Measurements from ENCODE around the gene ACKR2.
A peak's percentile ranks its signal among the peaks of the same experiment; 100 is the strongest.

Gene ACKR2

DNA sequence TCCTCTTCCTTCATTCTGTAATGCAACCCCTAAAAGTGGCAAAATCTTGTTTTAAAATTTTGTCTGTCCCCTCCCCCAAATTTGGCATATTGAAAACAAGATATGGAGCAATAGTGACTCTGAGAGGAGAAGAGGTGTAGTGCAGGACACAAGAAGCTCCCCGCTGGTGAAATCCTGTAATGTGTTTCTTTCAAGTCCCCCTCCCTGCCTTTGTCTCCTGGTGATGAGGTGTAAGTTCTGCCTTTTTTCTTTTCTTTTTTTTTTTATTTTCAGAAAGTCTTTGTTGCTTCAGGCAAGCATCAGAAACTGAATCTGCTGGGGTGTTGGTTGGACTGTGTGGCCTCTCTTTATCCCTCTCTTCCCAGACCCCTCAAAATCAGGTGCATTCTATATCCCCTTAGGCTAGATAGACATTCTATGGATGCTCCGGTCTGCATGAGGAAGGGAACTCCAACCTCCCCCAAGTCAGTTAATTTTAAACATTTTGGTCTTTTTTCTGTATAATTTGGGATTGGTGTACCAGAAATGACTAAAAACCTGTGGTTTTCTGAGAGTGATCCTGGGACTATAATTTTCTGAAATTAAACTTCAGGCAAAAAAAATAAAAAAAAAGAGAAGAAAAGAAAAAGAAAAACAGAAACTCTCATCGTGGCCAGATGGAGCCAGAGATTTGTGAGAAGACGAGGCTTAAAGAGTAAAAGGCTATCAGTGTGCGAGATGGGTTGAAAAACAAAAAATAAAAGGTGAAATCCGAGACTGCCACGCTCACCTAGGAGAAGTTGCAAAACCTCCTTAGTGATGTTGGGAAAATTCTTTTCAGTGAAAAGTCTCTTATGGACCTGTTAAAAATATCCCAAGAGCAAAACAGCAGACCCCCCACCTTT, 21.4 kb downstream of the ACKR2 start:
- DNase-seq, result no peak

DNA sequence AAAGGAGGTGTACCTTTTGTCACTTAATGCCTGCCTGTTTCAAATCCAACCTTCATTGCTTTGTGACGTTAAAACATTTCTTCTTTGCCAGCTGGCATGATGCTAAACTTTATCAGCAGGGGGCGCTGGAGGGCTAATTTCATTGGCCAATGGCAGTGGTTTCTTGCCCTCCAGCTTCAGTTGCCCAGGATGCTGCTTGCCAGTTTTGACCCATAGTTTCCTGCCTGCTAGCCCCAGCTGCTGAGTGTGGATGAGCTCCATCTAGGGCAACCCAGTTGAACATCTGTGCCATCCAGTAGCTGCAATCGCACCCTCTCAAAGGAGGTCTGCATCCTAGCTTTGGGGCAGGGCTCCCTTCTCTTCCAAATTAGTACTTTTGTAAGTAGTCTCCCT, 22.1 kb downstream of the ACKR2 start:
- DNase-seq, result peak; percentile 73

DNA sequence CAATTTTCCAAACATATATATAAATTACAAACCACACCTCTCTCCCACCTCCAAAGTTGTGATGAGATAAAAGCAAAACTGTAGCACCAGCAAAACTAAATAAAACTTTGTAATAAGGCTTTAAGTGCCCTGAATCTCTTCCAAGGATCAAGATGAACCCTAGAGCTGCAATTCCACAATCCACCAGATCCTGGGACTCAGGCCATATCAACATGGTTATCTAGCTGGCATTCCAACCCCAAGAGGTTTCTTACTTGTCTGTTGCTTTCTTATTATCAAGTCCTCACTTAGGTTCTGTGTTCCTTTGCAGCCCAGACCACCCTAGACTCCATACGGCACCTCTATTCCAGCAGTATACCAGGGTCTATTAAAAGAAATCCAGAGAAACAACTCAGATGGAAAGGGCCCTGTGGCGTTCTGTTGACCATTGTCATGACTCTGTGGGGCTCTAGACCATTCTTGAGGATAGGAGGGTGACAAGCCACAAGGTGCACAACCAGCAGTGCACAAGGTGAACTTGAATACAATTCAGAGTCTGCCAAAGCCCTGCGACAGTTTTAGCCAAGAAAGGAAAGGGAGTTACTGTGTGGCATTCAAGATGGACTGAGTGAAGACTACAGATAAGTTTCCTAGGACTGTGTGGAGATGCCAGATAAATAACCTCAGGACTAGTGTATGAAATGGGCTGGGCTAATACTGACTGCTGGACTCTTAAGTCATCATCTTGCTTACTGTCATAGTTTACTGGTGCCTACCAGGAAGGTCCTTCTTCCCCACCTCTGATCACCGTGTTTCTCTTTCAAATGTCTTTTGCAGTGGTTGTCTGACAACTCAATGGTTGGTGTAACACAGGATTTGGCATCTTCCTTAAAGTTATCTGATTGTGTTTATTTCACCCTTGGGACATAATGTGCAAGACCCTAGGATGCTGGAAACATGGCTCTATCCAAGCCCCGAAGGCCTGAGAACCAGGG, 27.2 kb downstream of the ACKR2 start:
- DNase-seq, result no peak

DNA sequence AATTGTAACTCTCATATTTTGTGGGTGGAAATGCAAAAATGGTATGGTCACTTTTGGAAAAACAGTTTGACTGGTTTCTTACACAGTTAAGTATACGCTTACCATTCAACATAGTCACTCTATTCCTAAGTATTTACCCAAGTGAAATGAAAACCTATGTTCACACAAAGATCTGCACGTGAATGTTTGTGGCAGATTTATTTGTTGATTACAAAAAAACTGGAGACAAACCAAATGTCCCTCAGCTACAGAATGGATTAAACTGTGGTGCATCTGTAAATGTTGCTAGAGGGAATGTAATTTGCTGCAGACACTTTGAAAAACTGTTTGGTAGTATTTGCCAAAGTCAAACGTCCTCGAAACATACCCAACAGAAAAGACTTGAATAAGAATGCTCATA, 29.3 kb downstream of the ACKR2 start:
- DNase-seq, result no peak

DNA sequence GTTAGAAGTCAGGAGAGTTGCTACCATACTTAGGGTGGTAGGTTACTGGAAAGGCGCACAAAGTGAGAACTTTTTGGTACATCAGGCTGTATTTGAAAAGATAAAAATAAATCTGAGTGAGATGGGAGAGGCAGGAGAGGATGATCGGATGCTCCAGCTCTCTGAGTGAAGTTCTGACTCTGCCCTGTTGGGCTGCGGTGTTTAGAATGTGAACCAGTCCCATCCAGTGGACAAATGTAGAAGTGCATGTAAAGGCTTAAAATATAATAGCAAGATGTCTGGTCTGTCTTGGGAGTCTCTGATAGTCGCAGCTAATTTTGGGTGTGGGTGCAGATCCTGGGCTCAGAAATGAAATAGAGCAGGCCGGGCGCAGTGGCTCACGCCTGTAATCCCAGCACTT, 30.4 kb downstream of the ACKR2 start:
- peak; percentile 51 for DNase-seq

DNA sequence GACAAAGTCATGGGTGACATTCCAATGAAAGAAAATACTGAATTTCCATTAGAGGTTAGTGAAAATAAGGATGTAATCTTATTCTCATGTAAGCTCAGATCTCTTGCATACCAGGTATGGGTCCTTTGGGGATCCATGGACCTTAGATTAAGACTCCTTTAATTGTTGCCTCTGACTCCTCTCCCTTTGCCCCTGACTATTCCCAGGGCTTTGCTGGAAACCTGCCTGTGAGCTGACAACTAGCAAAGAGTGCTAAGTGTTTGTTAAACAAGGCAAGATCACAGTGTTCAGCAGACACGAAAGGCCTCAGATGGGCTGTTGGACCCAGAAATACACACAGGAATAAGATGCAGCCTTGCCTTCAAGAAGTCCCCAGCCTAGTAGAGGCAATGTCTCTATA, 32.1 kb downstream of the ACKR2 start:
- no peak for DNase-seq

DNA sequence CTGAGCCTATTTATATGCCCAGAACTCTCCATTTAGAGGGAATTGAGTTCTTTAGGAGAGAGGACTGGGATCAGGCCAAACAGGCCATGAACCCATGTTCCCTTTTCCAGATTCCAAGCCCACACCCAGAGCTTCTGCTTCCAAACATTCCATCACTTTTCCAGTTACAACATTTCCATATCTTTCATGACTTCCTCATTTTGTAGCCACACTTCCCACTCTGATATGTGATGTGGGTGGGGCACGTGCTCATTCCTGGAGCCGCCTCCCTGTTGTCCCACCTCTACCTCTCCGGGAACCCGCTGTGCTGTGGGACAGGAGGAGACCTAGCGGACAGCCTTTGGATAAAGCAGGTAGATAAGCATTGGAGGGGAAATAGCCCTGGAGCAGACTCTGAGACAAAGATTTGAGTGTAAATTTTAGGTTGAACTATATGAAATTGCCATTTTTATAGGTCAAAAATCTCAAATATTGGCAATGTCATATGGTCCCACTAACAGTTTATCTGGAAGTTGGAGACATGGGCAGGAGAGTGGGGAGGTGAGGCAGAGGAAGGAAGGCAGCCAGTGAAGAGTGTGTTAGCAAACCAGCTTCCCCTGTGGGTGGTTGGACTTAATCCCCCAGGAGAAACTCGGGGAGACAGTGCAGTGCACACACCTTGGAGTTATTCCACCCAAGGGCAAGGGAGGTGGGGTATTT, 34.6 kb downstream of the ACKR2 start:
- DNase-seq, result no peak

DNA sequence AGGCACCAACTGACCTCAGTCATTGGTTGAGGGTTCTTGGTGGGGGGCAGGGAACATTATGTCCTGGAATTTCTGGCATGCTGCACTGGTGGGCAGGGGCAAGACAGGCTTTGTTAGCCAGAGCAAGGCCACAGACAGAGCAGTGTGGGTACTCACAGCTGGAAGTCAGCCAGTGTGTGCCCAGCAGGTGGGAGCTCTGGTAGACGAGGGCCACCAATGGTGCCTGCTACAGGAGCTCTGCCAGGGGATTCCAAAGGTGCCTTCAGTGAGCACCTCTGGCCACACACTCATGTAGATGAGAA, 35.1 kb downstream of the ACKR2 start:
- no peak for DNase-seq

DNA sequence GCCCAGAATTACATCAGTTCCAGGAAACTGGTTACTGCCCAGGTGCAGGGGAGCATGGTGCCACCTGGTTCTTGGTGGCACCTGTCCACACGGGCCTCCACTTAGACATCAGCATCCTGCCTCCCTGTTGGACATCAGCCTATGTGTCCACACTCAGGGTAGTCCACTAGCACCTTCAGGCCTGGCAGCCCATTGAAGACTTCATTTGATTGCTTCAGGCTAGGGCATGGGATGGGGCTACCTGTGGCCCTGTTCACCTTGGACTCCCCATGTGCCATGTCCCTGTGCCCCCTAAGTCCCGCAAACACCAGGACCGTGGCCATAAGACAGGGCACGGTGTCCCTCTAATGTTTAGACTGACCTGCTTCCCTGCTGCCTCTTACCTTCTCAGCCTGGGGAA, 35.6 kb downstream of the ACKR2 start:
- DNase-seq, result no peak

DNA sequence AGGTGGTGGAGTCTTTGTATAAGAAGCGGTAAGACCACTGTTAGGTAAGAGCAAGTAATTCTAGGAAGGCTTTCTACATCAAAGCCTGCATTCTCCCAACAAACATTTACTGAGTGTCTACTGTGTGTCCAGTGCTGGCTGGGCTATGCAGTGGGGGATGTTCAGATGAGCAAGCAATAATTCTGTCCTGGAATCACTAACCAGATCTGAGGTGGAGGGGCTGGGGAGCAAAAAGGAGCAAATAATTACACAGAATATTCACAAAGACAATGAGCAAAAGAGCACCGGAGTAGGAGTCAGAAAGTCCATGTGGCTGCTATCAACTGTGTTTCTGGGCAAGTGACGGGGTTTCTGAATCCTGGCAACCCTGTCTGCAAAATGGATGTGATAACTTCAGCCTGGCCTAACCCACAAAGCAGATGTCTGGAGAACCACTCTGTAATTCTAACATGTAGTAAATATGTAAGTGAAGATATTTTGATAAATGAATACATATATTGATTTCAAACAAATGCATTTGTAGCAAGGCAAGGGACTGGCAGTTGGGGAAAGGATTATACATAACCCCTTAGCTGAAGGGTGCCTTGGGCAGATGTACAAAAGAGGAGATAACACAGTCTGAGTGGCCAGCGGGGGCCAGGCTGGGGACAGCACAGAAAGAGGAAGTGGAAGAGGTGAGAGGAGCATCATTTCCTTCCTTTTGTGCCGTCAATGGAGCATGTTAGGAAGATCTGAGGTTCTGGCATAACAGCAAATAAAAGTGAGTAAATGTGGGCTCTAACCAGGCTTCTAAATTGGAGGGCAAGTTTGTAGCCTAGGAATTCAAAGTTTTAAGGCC, 37.7 kb downstream of the ACKR2 start:
- DNase-seq, result peak; percentile 21

DNA sequence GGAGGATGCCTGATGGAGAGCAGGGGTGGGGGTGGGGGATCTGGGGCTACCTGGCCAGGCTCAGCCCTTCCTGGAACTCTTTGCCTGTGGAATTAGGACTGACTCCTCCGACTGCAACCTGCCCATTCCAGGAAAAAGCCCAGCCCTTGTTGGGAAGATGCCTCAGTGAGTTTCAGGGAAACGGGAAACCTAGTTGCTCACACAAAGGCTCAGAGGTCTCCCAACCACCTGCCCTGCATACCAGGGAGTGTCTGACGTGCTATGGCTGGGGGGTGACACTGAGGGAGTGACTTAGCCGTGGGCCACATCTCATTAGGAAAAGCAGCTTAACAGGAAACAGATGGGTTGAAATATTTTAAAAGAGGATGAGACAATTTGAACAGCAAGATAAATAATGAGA, 38.5 kb downstream of the ACKR2 start:
- DNase-seq, result no peak

DNA sequence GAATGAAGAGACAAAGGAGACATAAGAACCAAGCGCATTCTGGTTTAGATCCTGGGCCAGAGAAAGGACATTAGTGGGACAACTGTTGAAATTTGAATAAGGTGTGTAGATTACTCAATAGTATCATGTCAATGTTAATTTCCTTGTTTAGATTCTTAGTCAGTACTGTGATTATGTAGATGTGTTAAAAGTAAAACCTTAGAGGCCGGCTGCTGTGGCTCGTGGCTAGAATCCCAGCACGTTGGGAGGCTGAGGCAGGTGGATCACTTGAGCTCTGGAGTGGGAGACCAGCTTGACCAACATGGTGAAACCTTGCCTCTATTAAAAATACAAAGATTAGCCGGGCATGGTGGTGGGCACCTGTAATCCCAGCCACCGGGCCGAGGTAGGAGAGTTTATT, 39.8 kb downstream of the ACKR2 start:
- DNase-seq, result no peak

DNA sequence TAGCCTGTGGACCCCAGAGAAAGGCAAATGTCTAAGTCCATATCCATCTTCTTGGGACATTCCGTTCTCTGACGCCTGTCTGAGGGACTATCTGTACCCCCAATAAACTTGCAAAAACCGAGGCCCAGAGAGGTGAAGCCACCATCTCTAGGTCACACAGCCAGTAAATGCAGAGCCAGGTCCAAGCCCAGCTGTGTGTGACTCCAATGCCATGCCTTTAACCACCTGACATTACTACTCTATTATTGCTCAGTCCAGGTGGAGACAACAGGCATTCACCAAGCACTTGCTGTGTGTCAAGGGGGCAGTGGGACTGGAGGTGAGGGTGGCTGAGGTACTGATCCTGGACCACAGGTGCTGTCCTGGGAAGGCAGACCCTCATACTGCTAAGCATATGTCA, 41.0 kb downstream of the ACKR2 start:
- DNase-seq, result no peak

DNA sequence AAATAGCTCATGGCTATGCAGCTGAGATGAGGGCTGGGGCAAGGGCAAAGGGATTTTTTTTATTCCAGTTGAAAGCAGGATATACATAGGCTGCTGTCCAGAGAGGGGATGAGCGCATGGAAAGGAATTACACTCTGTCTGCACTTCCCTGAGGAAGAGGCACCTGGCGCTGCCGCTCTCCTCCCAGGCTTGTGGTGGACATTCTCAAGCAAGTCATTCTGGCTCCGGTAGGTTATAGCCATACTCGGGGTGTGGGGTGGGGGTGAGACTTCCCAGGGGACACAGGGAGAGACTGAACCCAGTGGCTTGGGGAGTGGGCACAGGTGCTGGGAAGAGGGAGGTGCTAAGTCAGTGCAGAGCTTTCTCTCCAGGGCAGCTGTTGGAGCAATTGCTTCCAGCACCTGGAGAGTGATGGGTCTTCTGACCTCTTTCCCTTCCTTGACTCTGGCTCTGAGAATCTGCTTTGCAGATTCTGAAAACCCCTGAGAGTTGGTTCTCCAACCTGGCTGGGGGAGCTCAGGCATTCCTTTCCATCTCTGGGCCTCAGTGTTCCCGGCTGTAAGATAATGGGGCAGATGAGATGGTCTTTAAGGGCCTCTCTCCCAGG, 42.1 kb downstream of the ACKR2 start:
- DNase-seq, result no peak

DNA sequence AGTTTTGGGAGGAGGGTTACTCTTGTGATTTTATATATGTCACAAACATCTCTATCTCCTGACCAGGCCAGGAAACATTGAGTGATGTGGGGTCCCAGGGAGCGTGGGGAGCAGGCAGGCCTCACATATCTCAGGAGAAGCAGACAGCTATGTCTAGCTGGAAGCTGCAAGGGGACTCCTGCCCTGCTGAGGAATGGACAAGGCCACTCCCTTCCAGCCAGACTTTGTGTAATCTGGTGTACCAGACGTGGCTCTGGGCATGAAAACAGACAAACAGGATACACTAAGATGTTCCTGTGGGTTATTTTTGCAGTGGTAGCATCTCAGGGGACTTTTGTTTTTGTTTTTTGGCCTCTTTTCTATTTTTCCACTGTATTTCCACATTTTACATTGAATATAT, 43.2 kb downstream of the ACKR2 start:
- DNase-seq, result no peak

DNA sequence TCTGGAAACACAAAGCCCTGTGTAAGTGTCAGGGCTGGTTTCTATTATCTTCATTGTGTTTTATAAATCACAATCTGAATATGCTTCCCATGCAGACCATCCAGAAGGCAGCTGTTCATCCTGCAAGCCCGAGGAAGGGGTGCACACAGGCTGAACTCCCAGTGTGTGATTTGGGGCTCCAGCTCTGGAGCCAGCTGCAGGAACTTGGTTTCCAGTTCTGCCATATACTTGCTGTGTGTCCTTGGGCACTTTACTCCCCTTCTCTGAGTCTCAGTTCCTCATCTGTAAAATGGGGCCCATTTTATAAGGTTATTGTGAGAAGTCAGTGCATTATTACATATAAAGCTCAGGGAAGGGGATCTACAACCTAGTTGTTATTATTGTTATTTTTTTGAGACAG, 43.8 kb downstream of the ACKR2 start:
- DNase-seq, result no peak

DNA sequence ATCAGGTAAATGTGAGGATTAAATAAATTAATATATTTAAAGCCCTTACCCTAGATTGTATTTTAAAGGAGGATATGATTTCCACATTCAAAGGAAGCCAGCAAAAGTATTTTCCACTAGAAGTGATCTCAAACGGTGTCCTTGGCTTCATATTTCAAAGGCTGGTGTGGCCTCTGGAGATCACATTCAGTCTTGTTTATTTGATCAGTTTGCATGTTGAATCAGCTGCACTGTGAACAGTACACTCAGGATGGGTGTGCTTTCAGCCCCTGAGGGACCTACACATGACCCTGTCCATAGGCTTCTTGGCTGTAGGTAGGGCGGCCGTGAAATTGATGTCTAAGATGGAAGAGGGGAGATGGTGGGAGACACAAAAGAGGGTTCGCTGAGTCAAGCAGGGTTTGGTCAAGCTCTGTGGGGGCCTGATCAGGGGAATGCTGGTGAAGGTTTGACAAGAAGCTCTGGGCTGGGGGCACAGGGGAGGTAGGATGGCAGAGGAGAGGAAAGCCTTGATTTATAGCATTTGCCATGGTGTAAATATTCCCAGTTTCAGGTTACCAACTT, 44.6 kb downstream of the ACKR2 start:
- no peak for DNase-seq

DNA sequence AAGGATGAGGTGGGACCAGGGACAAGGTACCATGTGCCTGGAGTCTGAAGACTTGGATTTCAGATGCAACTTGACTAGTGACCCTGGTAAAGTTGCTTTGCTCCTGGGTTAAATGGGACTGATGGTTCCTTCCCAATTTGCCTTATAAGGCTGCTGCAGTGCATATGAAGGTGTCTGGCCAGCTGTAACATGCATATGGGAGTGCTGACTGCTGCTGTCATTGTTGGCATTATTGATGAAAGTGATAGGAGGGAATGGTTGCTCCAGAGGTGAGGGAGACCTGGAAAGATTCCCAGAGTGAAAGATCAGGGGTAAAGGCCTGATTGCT, 45.9 kb downstream of the ACKR2 start:
- DNase-seq, result no peak

DNA sequence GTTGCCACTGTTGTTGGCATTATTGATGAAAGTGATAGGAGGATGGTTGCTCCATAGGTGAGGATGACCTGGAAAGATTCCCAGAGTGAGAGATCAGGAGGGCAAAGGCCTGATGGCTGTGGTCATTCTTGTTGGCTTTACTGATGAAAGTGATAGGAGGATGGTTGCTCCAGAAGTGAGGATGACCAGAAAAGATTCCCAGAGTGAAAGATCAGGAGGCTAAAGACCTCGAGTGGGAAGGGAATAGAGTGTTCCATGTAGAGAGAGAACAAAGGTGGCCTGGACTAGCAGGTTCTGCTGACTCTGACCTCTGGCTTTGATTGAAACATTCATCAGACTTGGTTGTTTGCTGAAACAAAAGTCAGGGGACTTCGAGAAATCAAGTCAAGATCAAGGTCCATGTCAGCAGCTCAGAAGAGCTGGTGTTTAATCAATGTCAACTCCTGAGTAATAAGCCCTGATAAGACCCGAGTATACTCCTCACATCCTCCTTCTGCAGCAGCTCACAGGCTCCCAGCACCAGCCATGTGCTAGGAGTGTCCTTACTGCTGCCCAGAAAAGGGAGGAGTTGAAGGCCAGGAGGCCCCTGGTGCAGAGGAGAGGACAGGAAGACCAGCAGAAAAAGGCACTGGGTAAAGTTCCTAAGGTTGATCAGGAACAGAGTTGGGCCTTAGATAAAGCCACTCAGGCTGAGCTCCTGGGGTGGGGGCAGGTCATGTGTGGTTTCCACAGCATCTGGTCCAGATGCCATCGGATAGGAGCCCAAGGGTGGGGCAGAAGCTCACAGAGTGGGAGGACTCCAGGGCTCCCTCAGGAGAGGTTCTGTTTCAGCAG, 46.5 kb downstream of the ACKR2 start:
- DNase-seq, result no peak

DNA sequence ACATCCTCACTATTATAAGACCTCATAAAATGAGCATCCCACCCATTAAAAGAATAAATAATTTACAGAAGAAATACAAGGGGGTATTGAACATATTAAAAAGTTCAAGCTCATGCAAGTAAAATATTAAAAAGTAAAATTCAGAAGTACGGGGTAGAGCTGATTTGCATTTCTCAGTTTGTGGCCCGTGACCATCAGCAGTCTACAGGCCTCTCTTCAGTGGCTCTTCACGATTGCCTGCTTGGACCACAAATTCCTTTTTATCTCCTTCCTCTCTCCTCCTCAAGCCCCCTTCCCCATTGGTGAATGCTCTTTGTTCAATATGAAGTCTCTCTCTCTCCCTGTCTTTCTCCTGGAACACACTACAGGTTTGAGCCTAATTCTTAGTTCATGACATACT, 47.3 kb downstream of the ACKR2 start:
- DNase-seq, result no peak
